ENCODE results near the gene EIF3L.
A peak's percentile ranks its signal among the peaks of the same experiment; 100 is the strongest.
"Not testable (repeated sequence)": the region's sequence is repeated elsewhere in the genome, so short reads cannot be mapped to it uniquely, and the experiment has no call there.

The EIF3L gene

GRCh38 chr22:37849089-37849751 lies at the start of gene EIF3L:
EIF3L (plus strand) TSS chr22:37849419; CDS start chr22:37849450, 31 bp downstream.
- DNase-seq (ENCODE audit: low spot score) = peak; percentile 91

- not testable (repeated sequence) for DNase-seq (ENCODE audit: low spot score)
Observed at GRCh38 chr22:37799979-37800378, 49.2 kb upstream of the EIF3L start.

DNA sequence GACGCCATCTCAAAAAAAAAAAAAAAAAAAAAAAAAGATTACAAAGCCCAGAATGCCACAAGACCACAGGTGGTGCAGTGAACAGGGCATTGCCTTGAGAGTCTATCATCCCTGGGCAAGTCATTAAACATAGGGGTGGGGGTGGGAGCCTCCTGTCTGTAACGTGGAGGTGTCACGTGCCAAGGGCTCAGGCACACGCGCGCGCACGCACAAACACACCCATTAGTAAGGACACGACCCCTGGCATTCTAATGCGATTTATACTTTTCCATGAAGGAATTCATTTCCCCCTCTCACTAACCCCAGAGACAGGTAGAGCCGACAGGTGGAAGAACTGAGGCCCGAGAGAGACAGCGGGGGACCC lies 47.3 kb upstream of the EIF3L start:
- DNase-seq (ENCODE audit: low spot score) = no peak

- DNase-seq (ENCODE audit: low spot score) = no peak
Observed at GRCh38 chr22:37802310-37803194, 46.7 kb upstream of the EIF3L start.

GRCh38 chr22:37803195-37803638 lies 46.0 kb upstream of the EIF3L start:
- no peak for DNase-seq (ENCODE audit: low spot score)

DNA sequence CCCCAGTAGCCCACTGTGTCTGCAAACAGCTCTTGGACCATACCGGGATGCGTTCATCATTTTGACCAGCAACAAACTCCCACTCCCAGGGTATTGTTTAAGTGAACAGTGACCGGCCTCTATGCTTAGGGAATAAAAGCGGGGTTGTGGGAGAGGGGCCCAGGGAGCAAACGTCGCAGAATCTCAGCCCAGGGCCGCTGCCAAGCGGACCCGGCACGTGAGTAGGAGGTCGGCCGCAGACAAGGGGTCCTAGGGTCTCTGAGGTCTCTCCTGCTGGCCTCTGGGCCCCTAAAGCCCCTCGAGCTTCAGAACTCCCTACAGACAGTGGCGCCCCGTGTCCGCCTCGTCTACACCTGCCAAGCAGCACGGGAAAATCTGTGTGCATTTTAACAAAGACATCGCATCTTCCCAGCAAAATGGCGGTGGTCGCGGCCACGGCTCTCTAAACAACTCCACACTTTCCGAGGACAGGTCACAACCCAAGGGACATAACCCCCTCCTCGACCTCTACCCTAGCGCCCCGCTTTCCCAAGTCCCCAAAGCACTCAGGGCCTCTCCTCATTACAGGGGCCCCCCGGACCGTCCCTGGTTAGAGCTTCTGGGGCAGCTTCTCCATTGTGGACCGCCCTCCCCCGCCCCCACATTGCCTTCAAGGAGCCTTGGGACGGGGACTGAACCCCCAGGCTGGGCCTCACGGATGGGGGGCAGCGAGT lies 45.4 kb upstream of the EIF3L start:
- DNase-seq (ENCODE audit: low spot score) = no peak

DNA sequence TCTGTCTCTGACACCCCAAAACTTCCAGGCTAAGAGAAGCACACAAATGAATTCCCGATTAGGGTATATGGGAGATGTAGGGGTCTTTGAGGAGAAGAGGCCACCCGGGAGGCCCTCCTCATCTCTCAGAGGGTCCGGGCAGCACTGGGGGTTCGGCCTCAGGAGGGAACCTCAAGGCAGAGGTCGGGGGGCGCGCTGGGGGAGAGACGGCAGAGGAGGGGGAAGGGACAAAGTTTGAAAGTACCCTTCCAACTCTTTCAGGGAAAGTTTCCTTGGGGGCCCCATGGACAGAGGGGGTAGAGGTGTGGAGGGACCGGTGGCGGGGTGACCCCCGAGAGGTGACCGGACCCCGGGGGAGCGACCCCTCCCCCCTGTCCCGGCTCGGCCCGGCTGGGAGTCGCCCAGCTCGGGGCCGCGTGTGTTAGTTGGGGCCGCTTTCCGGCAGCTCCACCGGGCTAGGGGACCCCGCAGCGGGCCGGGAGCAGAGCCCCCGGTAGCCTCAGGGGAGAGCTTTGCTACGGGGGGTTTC lies 44.8 kb upstream of the EIF3L start:
- no peak for DNase-seq (ENCODE audit: low spot score)

GRCh38 chr22:37804881-37805809 lies 44.1 kb upstream of the EIF3L start:
- peak; percentile 85 for DNase-seq (ENCODE audit: low spot score)

DNA sequence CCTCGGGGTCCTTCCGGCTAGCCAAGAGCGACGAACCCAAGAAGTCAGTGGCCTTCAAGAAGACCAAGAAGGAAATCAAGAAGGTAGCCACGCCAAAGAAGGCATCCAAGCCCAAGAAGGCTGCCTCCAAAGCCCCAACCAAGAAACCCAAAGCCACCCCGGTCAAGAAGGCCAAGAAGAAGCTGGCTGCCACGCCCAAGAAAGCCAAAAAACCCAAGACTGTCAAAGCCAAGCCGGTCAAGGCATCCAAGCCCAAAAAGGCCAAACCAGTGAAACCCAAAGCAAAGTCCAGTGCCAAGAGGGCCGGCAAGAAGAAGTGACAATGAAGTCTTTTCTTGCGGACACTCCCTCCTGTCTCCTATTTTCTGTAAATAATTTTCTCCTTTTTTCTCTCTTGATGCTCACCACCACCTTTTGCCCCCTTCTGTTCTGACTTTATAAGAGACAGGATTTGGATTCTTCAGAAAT lies 43.4 kb upstream of the EIF3L start:
- DNase-seq (ENCODE audit: low spot score) = no peak

GRCh38 chr22:37806409-37807333 lies 42.5 kb upstream of the EIF3L start:
- peak; percentile 19 for DNase-seq (ENCODE audit: low spot score)

DNA sequence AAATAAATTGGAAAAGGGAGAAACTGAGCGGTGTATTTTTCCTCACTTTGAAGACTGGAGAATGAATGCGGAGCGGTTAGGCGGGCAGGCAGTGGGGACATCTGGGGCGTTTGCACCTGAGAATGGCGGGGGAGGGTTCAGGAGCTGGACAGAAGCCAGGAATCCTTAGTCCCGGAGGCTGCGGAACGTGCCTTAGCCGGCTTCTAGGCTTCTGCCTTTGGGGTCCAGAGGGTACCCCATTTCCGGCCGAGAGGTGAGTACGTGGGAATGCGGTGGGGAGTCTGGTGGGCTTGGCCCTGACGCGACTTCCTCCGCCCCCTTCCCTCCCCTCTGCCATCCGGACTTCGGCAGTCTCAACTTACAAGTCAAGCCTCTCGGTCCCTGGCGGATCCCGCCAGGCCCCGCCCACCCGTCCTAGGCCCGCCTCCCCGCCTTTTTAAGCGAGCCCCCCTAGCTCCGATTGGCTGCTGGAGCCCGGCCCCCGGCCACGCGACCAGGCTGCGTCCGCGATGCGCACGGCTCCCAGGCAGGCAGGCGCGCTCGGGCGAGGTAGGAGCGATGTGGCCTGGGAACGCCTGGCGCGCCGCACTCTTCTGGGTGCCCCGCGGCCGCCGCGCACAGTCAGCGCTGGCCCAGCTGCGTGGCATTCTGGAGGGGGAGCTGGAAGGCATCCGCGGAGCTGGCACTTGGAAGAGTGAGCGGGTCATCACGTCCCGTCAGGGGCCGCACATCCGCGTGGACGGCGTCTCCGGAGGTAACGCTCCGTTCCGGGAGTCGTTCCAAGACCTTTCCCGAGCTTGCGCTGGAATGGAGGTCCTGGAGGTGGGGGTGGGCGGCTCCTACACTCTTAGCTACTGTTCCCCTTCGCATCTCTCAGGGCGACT lies 41.6 kb upstream of the EIF3L start, which contains the start of gene GCAT:
GCAT (plus strand) TSS at position 525 of the 884 bp plus-strand sequence; CDS start at position 559, 34 bp downstream.
- peak; percentile 96 for DNase-seq (ENCODE audit: low spot score)

- DNase-seq (ENCODE audit: low spot score) = no peak
Observed at GRCh38 chr22:37808294-37808657, 40.9 kb upstream of the EIF3L start.

GRCh38 chr22:37809672-37810333 lies 39.4 kb upstream of the EIF3L start:
- DNase-seq (ENCODE audit: low spot score) = no peak

DNA sequence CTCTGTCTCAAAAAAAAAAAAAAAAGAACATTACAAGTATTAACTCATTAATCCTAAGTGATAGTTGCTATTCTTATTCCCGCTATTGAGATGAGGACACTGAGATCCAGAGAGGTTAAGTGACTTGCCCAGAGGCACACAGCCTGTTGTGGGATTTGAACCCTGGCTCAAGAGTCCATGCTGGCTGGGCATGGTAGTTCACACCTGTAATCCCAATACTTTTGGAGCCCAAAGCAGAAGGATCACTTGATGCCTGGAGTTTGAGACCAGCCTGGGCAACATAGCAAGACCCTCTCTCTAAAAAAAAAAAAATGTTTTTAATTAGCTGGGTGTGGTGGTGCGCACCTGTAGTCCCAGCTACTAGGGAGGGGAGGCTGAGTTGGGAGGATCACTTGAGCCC lies 37.4 kb upstream of the EIF3L start:
- no peak for DNase-seq (ENCODE audit: low spot score)

- no peak for DNase-seq (ENCODE audit: low spot score)
Observed at GRCh38 chr22:37812869-37813678, 36.1 kb upstream of the EIF3L start.

DNA sequence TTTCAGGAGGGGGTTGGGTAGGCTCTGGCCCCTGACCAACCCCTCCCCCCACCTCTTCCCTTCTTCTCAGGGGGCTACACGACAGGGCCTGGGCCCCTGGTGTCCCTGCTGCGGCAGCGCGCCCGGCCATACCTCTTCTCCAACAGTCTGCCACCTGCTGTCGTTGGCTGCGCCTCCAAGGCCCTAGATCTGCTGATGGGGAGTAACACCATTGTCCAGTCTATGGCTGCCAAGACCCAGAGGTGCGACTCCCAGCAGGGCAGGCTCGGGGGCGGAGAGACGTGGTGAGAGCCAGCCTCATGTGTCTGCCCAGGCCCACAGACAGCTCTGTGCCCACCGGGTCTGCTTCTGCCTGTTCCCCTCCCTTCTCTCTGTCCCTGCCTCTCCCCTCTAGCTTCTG lies 33.6 kb upstream of the EIF3L start:
- DNase-seq (ENCODE audit: low spot score) = no peak

- DNase-seq (ENCODE audit: low spot score) = no peak
Observed at GRCh38 chr22:37816543-37817180, 32.6 kb upstream of the EIF3L start.

Measured in LoVo (cell line).